SU-DHL-6 (cell line): ENCODE data around the gene SCN5A.

Experiments
- CTCF ChIP-seq: fragments of 200-600 bp; sonication (generic); IDR thresholded peaks from one replicate; pipeline ENCODE4 v1.5.1; 2017; ENCODE audit warnings: antibody characterized with exemption, mild to moderate bottlenecking, low read length, moderate library complexity; ENCODE audit not compliant: insufficient read depth, poor library complexity, severe bottlenecking
- EZH2phosphoT487 ChIP-seq: fragments of 200-600 bp; sonication (generic), shearing (Covaris generic); conservative IDR thresholded peaks from 2 replicates; pipeline ENCODE4 v1.6.1; 2018; ENCODE audit warnings: mild to moderate bottlenecking, antibody characterized with exemption, low read length, moderate library complexity, mixed read lengths

- TF ChIP-seq CTCF: no peak
- no peak for TF ChIP-seq EZH2phosphoT487
Observed at GRCh38 chr3:38636464-38636863, 13.0 kb downstream of the SCN5A start.
